ENCODE results near the gene IL4.

- TF ChIP-seq CTCF (IDR thresholded peaks at IDR 0.05) (no peak), POLR2A (IDR thresholded peaks at IDR 0.05) (no peak)
These were observed 9.0 kb upstream of the IL4 start for GRCh38 chr5:132664696-132665209.
